ENCODE data around the gene ACTN1. TPM values are rescaled to one million over a fixed set of nuclear protein-coding genes. Genes with fewer than 3 reads are reported as not detected.

The ACTN1 gene
- total and polyA plus RNA-seq, 2 experiments from 2014 or later: 121 to 280 TPM

- H3K4me1 Mint-ChIP-seq: peaks cover 14% of the 10 kb centered on the region
- no peak for ATAC-seq
Measured at GRCh38 chr14:68994056-68994455, 15.0 kb upstream of the ACTN1 start.

More at GRCh38 chr14:68994056-68994455, 15.0 kb upstream of the ACTN1 start:
- Histone ChIP-seq H3K4me3 (no peak overlapping the region), H2AFZ (no peak overlapping the region), H4K20me1 (replicated peaks; ENCODE audit: insufficient read depth) (no peaks in the 10 kb centered on the region), H3K4me2 (no peak overlapping the region), H3K79me2 (replicated peaks; ENCODE audit: insufficient read depth) (no peaks in the 10 kb centered on the region), H3K9me2 (ENCODE audit: insufficient read depth) (no peaks in the 10 kb centered on the region), H3K27me3 (ENCODE audit: insufficient read depth) (no peaks in the 10 kb centered on the region), H3K4me1 (ENCODE audit: insufficient read depth) (peaks cover 9% of the 10 kb centered on the region; the same call in 1 of the 2 replicates), H3K27ac (ENCODE audit: low read depth) (no peak overlapping the region), H3F3A (replicated peaks; ENCODE audit: low read depth) (0 out of 2 replicates have a peak, but pooled peaks cover 2% of the 10 kb centered on the region), H3K36me3 (ENCODE audit: insufficient read depth) (no peaks in the 10 kb centered on the region)
- Mint-ChIP-seq H3K27ac (no peak overlapping the region), H3K27me3 (ENCODE audit: insufficient read depth, low read depth, poor library complexity) (peaks cover 5% of the 10 kb centered on the region), H3K4me3 (no peak overlapping the region), H3K9me3 (no peaks in the 10 kb centered on the region), H3K36me3 (ENCODE audit: low read depth) (no peaks in the 10 kb centered on the region)
- no peak for DNase-seq (ENCODE audit: low spot score)
- TF ChIP-seq POLR2AphosphoS5 (IDR thresholded peaks at IDR 0.05; ENCODE audit: low read depth) (no peak), ETS1 (IDR thresholded peaks at IDR 0.05) (no peak), CREB1 (CRISPR knock-in tag; IDR thresholded peaks at IDR 0.05; ENCODE audit: low read depth) (no peak), ZNF462 (CRISPR knock-in tag; IDR thresholded peaks at IDR 0.05) (no peak), ZNF114 (CRISPR knock-in tag; IDR thresholded peaks at IDR 0.05) (no peak), CTCF (conservative IDR thresholded peaks at IDR 0.05; ENCODE audit: low read depth in 2 of 2) (no peak), EZH2 (IDR thresholded peaks at IDR 0.05; ENCODE audit: low read depth, unreplicated experiment) (no peak), EZH2phosphoT487 (IDR thresholded peaks at IDR 0.05; ENCODE audit: unreplicated experiment) (no peak), ZNF331 (CRISPR knock-in tag; IDR thresholded peaks at IDR 0.05; ENCODE audit: low read depth) (no peak), JUNB (IDR thresholded peaks at IDR 0.05; ENCODE audit: unreplicated experiment) (no peak), NANOG (IDR thresholded peaks at IDR 0.05; ENCODE audit: borderline replicate concordance) (no peak), STAT1 (IDR thresholded peaks at IDR 0.05; ENCODE audit: unreplicated experiment) (no peak), REST (IDR thresholded peaks at IDR 0.05; ENCODE audit: unreplicated experiment) (no peak)
